Endothelial cell of umbilical vein (primary cell): Measurements from ENCODE around the gene GPR107. TPM values are rescaled to one million over a fixed set of nuclear protein-coding genes. Genes with fewer than 3 reads are reported as not detected.

Experiments used
- BruUV-seq: library from RNA; stranded (reverse); fragments of 400-500 nt; replicated peaks from 2 replicates; lab custom pipeline; 2021; lab: Mats Ljungman, UMichigan
- CTCF ChIA-PET: fragments of 300-600, 350-600 bp; sonication (Branson Sonifier 250); formaldehyde crosslinking; loops from one replicate; lab custom pipeline; 2021; ENCODE audit warnings: antibody characterized with exemption, inconsistent platforms; lab: Charles Lee
- POLR2A ChIA-PET: fragments of 300-600, 350-600 bp; sonication (Branson Sonifier 250); formaldehyde crosslinking; loops from one replicate; lab custom pipeline; 2021; ENCODE audit warnings: antibody characterized with exemption, inconsistent platforms; lab: Charles Lee
- DNase-seq: peaks from one replicate; pipeline ENCODE4 v3.0.0-alpha.2; 2011; ENCODE audit warnings: low read depth, low spot score
- FAIRE-seq: peaks from 2 replicates; lab custom pipeline; 2011; peaks lifted over from hg19 to GRCh38; lab: Jason Lieb, UNC
- H2AFZ ChIP-seq: 2 replicates; pipeline ENCODE4 v1.6.0; 2012; ENCODE audit warnings: low read depth, low read length, control low read depth, inconsistent platforms
- H3K27ac ChIP-seq: 2 replicates; pipeline ENCODE4 v1.5.1; 2011; ENCODE audit warnings: low read depth, mild to moderate bottlenecking, control low read depth, low read length, moderate library complexity; ENCODE audit not compliant: insufficient read depth
- H3K27me3 ChIP-seq, 2 experiments: 2 replicates each; pipeline versions ENCODE4 v1.6.0 to v1.6.1; 2011; ENCODE audit warnings: low read length in 2 of 2, mixed read lengths in 1 of 2; ENCODE audit not compliant: control insufficient read depth in 2 of 2, insufficient read depth in 2 of 2
- H3K36me3 ChIP-seq, 2 experiments: 2 replicates in 1 of 2; 3 replicates in 1 of 2; pipeline ENCODE4 v1.5.1; 2011; ENCODE audit warnings: low read length in 2 of 2, mild to moderate bottlenecking in 1 of 2, moderate library complexity in 1 of 2; ENCODE audit not compliant: control insufficient read depth in 2 of 2, insufficient read depth in 2 of 2; ENCODE audit errors: extremely low read depth in 1 of 2
- H3K4me1 ChIP-seq: 3 replicates; pipeline ENCODE4 v1.5.1; 2011; ENCODE audit warnings: mild to moderate bottlenecking, low read length; ENCODE audit not compliant: control insufficient read depth, insufficient read depth; ENCODE audit errors: extremely low read depth
- H3K4me2 ChIP-seq: 2 replicates; pipeline ENCODE4 v1.6.1; 2011; ENCODE audit warnings: low read length, control low read depth, mixed read lengths; ENCODE audit not compliant: insufficient read depth
- H3K4me3 ChIP-seq, 3 experiments: fragments of 200-600 bp in 1 of 3; sonication (generic), shearing (Covaris generic) in 1 of 3; replicated peaks in 1 of 3; 2 replicates each; pipeline ENCODE4 v1.5.1; 2011 to 2016; ENCODE audit warnings: control low read depth in 3 of 3, low read length in 3 of 3, mild to moderate bottlenecking in 2 of 3, inconsistent platforms in 1 of 3, low read depth in 1 of 3, moderate library complexity in 1 of 3; ENCODE audit not compliant: insufficient read depth in 1 of 3
- H3K79me2 ChIP-seq: 2 replicates; pipeline ENCODE4 v1.6.0; 2012; ENCODE audit warnings: low read length, inconsistent platforms; ENCODE audit not compliant: control insufficient read depth, insufficient read depth
- H3K9ac ChIP-seq: replicated peaks from 2 replicates; pipeline ENCODE3; 2011; ENCODE audit warnings: low read length, control low read depth; ENCODE audit not compliant: insufficient read depth; ENCODE audit errors: extremely low read depth
- H3K9me1 ChIP-seq: replicated peaks from 3 replicates; pipeline ENCODE4 v1.6.0; 2011; ENCODE audit warnings: mild to moderate bottlenecking, low read length; ENCODE audit not compliant: control insufficient read depth, insufficient read depth; ENCODE audit errors: extremely low read depth
- H3K9me3 ChIP-seq: replicated peaks from 2 replicates; pipeline ENCODE4 v1.5.1; 2012; ENCODE audit warnings: low read length, inconsistent platforms; ENCODE audit not compliant: control insufficient read depth, insufficient read depth
- H4K20me1 ChIP-seq: replicated peaks from 2 replicates; pipeline ENCODE3; 2011; ENCODE audit warnings: mild to moderate bottlenecking, low read length; ENCODE audit not compliant: control insufficient read depth, insufficient read depth; ENCODE audit errors: extremely low read depth
- CTCF ChIP-seq, 2 donors: IDR thresholded peaks; 1 replicate in 1 of 2; 2 replicates in 1 of 2; pipeline ENCODE4 v1.5.1; 2011; ENCODE audit warnings: low read length in 2 of 2, mild to moderate bottlenecking in 2 of 2, moderate library complexity in 2 of 2, control low read depth in 1 of 2, inconsistent platforms in 1 of 2, low read depth in 1 of 2; ENCODE audit not compliant: insufficient read depth in 1 of 2; ENCODE audit errors: extremely low read depth in 1 of 2
- EZH2 ChIP-seq: IDR thresholded peaks from 2 replicates; pipeline ENCODE4 v1.6.1; 2012; ENCODE audit warnings: borderline replicate concordance, low read depth, mild to moderate bottlenecking, moderate library complexity, low read length, inconsistent platforms; ENCODE audit not compliant: severe bottlenecking
- FOS ChIP-seq: IDR thresholded peaks from 2 replicates; pipeline ENCODE4 v1.6.1; 2011; ENCODE audit warnings: mild to moderate bottlenecking, low read length, moderate library complexity, borderline replicate concordance; ENCODE audit not compliant: insufficient read depth
- GATA2 ChIP-seq: IDR thresholded peaks from 2 replicates; pipeline ENCODE4 v1.7.0; 2011; ENCODE audit warnings: low read depth, mild to moderate bottlenecking, moderate library complexity, mixed read lengths, low read length; ENCODE audit not compliant: insufficient read length, insufficient read depth
- JUN ChIP-seq: IDR thresholded peaks from 2 replicates; pipeline ENCODE4 v1.6.1; 2011; ENCODE audit warnings: borderline replicate concordance, low read depth; ENCODE audit not compliant: insufficient read length, insufficient read depth
- MAX ChIP-seq: IDR thresholded peaks from 2 replicates; pipeline ENCODE4 v1.6.1; 2011; ENCODE audit not compliant: insufficient read depth, insufficient read length
- MYC ChIP-seq: IDR thresholded peaks from one replicate; pipeline ENCODE4 v1.6.1; 2011; ENCODE audit warnings: mild to moderate bottlenecking, low read depth, low read length
- POLR2A ChIP-seq: IDR thresholded peaks from 2 replicates; pipeline ENCODE4 v1.6.1; 2012; ENCODE audit warnings: low read depth, mild to moderate bottlenecking, control low read depth, low read length
- POLR2AphosphoS5 ChIP-seq: IDR thresholded peaks from 2 replicates; pipeline ENCODE4 v1.6.1; 2012; ENCODE audit warnings: low read depth, mild to moderate bottlenecking, control low read depth, low read length, moderate library complexity; ENCODE audit not compliant: insufficient read depth
- dilution Hi-C: fragments of 300-500 bp; cut with MboI; formaldehyde crosslinking; loops from one replicate; pipeline ENCODE4 v1.15.0; 2019; ENCODE audit warnings: low sequenced_read_pairs; ENCODE audit not compliant: extremely low pct_ligation_motif_present
- intact Hi-C: fragments of 100-400 bp; cut with micrococcal nuclease; formaldehyde crosslinking; loops from one replicate; pipeline ENCODE4 v1.10.0; 2022
- polyA plus RNA-seq, 4 experiments: library from polyadenylated mRNA; depleted of rRNA in 3 of 4; stranded (reverse) in 3 of 4; unstranded in 1 of 4; fragments of >200 nt; gene quantifications; 2 replicates each; pipeline versions ENCODE4 v1.2.1 to v1.2.3, GENCODE V29; 2011 to 2012; ENCODE audit warnings: missing spikeins in 1 of 4
- total RNA-seq: library from RNA; stranded (reverse); gene quantifications from 2 replicates; pipeline ENCODE4 v1.2.3, GENCODE V29; 2021

Gene GPR107
- total and polyA plus RNA-seq, 2 donors (not counting 3 experiments of a cell fraction or from before 2014, with no cell fraction given), result 27.2 to 38.9 TPM

GRCh38 chr9:130176760-130177159, 123.1 kb downstream of the GPR107 start:
- no peaks in the 10 kb centered on the region for H3K9me1 ChIP-seq
- POLR2A ChIA-PET, result no interaction called here
- intact Hi-C loops (no loop called here), dilution Hi-C loops (no loop called here)
- CTCF ChIA-PET, result interaction anchor here (0.6 kb wide), 1 partner anchor 40 kb away, joined by 3 read pairs; no protein-coding TSS in a partner anchor
- peaks cover 74% of the 10 kb centered on the region for H3K79me2 ChIP-seq
- no peak for TF ChIP-seq JUN
- TF ChIP-seq FOS, result no peak
- no peak for TF ChIP-seq POLR2AphosphoS5
- TF ChIP-seq GATA2, result no peak
- no peak for TF ChIP-seq POLR2A
- TF ChIP-seq MYC, result no peak
- TF ChIP-seq EZH2, result no peak
- no peak for TF ChIP-seq CTCF (IDR thresholded peaks at IDR 0.05; ENCODE audit: extremely low read depth in 1 of 2, insufficient read depth in 1 of 2, low read depth in 1 of 2, low read length in 2 of 2)
- TF ChIP-seq MAX, result no peak
- H3K27me3 ChIP-seq, result no peaks in the 10 kb centered on the region
- no peak for DNase-seq
- no peak overlapping the region for H3K9ac ChIP-seq
- H2AFZ ChIP-seq, result no peak overlapping the region
- peaks cover 7% of the 10 kb centered on the region for H3K4me1 ChIP-seq
- H4K20me1 ChIP-seq, result no peaks in the 10 kb centered on the region
- no peak overlapping the region for H3K27ac ChIP-seq
- FAIRE-seq, result no peak
- BruUV-seq, result no TSS peak
- H3K36me3 ChIP-seq, result peaks cover 0 to 4% of the 10 kb centered on the region in 2 experiments
- H3K4me2 ChIP-seq, result no peak overlapping the region
- H3K4me3 ChIP-seq, result no peak overlapping the region
- H3K9me3 ChIP-seq, result no peaks in the 10 kb centered on the region
